Measurements from ENCODE around the gene VSIR.

The VSIR gene

GRCh38 chr10:71799112-71799511 is 25.8 kb upstream of the VSIR start:
- H3K4me3 ChIP-seq (ENCODE audit: low read length): no peak overlapping the region
- DNase-seq (ENCODE audit: low read depth): no peak
- TF ChIP-seq CTCF (conservative IDR thresholded peaks at IDR 0.05; ENCODE audit: low read depth, low read length): no peak

GRCh38 chr10:71798308-71798624 is 24.9 kb upstream of the VSIR start:
- no peak overlapping the region for H3K4me3 ChIP-seq (ENCODE audit: low read length)
- DNase-seq (ENCODE audit: low read depth): no peak
- TF ChIP-seq CTCF (conservative IDR thresholded peaks at IDR 0.05; ENCODE audit: low read depth, low read length): no peak

- TF ChIP-seq CTCF (conservative IDR thresholded peaks at IDR 0.05; ENCODE audit: low read depth, low read length): no peak
- no peak overlapping the region for H3K4me3 ChIP-seq (ENCODE audit: low read length)
- DNase-seq (ENCODE audit: low read depth): no peak
Observed at GRCh38 chr10:71797533-71798307, 24.4 kb upstream of the VSIR start.

- no peak for DNase-seq (ENCODE audit: low read depth)
- TF ChIP-seq CTCF (conservative IDR thresholded peaks at IDR 0.05; ENCODE audit: low read depth, low read length): no peak
- no peak overlapping the region for H3K4me3 ChIP-seq (ENCODE audit: low read length)
Observed at GRCh38 chr10:71796749-71797405, 23.6 kb upstream of the VSIR start.

GRCh38 chr10:71795248-71795647 is 21.9 kb upstream of the VSIR start:
- DNase-seq (ENCODE audit: low read depth): no peak

GRCh38 chr10:71790749-71791440 is 17.6 kb upstream of the VSIR start:
- DNase-seq (ENCODE audit: low read depth): no peak
- TF ChIP-seq CTCF (conservative IDR thresholded peaks at IDR 0.05; ENCODE audit: low read depth, low read length): no peak

More at GRCh38 chr10:71795248-71795647, 21.9 kb upstream of the VSIR start:
- no peak overlapping the region for H3K4me3 ChIP-seq (ENCODE audit: low read length)
- no peak for TF ChIP-seq CTCF (conservative IDR thresholded peaks at IDR 0.05; ENCODE audit: low read depth, low read length)

More at GRCh38 chr10:71790749-71791440, 17.6 kb upstream of the VSIR start:
- H3K4me3 ChIP-seq (ENCODE audit: low read length): no peak overlapping the region
